Superior temporal gyrus (tissue), 1 donor: ENCODE measurements around the gene HOATZ.

ENCODE experiments used
- DNase-seq: peaks from one replicate; pipeline ENCODE4 v3.0.0-alpha.2; 2016; ENCODE audit errors: extremely low spot score

HOATZ gene

DNA sequence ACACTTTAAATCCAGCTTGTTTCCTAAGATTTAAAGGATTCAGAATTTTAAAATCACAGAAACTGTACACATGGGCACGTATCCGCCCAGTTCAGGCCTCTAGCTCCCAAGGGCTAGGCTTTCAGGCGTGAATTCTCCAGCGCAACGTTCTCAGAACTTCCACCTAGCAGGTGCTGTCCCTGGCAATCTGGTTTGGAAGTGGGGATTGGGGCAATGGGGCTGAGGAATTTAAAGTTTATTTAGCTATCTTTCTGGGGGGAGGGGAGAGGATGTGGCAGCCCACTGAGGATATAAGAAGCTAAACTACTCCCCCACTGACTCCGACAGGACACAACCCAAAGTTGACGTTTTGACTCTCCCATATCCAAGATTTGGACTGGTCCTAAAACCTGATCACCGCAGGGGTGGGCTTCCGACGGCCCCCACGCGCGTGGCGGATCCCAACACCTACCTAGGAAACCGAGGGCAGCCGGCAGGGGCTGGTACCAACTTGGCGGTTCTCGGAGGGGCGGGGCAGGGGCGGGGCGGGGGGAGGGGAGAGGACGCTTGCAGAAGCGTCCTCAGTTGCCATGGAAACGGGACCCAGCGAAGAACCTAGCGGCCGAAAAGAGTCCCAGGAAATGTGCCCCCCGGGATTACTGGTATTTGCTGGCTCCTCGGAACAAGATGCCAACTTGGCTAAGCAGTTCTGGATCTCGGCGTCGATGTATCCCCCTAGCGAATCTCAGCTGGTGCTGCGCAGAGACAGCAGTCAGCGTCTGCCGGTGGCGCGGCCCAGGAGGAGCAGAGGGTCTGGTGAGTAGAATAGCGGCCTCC is at the start of gene HOATZ:
HOATZ (plus strand) TSS at position 563 of the 816 bp plus-strand sequence; CDS start at position 570, 7 bp downstream.
- DNase-seq: peak; percentile 31

- no peak for DNase-seq
Observed at GRCh38 chr11:111465400-111465799, 49.2 kb upstream of the HOATZ start.

GRCh38 chr11:111466615-111467014 is 48.0 kb upstream of the HOATZ start:
- DNase-seq: no peak

- no peak for DNase-seq
Observed at GRCh38 chr11:111469200-111469599, 45.4 kb upstream of the HOATZ start.

GRCh38 chr11:111472228-111472627 is 42.4 kb upstream of the HOATZ start:
- no peak for DNase-seq

DNA sequence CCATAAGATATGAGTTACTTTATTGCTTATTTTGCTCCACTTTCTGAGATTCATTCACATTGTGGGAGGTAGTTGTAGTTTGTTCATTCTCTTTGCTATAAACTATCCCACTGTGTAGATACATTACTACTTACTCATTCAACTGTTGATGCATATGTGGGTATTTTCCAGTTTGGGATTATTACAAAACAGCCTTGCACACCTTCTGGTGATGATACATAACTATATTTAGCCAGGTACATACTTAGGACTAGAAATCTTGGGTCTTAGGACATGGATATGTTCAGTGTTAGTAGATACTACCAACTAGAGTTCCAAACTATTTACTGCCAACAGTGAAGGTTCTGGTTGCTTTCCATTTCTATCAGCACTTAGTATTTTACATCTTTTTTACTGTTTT is 40.1 kb upstream of the HOATZ start:
- no peak for DNase-seq

DNA sequence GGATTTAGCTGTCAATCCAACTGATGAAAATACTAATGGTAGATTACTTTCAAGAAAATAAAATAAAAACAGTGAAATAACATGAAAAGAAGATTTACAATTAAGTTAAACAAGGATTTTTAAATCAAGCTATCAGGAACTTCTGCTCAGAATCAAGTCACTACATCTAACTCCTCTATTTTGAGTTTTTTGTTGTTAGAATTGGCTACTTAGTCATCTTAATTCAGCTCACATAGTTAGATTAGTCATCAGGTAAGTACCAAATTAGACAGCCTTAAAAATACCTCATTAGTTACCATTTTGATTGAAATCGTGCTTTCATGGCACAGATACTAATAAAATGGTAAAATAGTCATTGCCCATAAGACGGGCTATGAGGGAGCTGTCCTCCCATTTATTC is 38.2 kb upstream of the HOATZ start:
- no peak for DNase-seq

- no peak for DNase-seq
Observed at GRCh38 chr11:111476956-111477355, 37.6 kb upstream of the HOATZ start.

- no peak for DNase-seq
Observed at GRCh38 chr11:111477898-111478297, 36.7 kb upstream of the HOATZ start.

DNA sequence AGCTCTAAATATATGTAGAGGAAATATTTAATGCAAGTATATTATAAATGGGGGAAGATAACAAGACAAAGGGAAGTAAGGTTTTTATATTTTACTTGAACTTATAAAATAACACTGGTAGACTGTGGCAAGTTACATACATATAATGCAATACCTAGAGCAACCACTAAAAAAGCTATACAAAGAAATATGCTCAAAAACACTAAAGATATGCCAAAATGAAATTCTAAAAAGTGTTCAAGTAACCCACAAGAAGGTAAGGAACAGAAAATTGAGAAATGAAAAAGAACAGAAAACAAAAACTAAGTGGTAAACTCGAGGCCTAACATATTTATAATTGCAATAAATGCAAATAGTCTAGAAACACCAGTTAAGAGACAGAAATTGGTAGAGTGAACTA is 34.9 kb upstream of the HOATZ start:
- no peak for DNase-seq

DNA sequence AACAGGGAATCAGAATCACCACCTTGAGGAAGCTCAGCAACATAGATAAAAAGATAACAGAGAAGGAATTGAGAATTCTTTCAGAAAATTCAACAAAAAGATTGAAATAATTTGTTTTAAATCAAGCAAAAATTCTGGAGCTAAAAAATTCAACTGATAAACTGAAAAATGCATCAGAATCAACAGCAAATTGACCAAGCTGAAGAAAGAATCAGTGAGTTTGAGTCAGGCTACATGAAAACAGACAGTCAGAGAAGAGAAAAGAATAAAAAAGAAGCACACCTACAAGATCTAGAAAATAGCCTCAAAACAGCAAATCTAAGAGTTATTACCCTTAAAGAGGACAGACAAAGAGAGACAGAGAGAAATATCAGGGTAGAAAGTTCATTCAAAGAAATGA is 31.1 kb upstream of the HOATZ start:
- no peak for DNase-seq

DNA sequence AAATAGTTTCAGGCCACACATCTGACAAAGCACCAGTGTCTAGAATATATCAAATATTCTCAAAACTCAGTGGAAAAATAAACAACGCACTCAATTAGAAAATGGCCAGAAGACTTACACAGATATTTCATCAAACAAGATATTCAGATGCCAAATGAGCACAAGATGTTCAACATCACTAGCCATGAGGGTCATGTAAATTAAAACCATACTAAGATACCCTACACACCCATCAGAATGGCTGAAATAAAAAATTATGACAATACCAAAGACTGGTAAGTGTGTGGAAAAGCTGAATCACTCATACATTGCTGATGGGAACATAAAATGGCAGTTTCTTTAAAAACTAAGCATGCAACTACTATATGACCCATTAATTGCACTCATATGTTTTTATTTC is 24.1 kb upstream of the HOATZ start:
- DNase-seq: no peak

DNA sequence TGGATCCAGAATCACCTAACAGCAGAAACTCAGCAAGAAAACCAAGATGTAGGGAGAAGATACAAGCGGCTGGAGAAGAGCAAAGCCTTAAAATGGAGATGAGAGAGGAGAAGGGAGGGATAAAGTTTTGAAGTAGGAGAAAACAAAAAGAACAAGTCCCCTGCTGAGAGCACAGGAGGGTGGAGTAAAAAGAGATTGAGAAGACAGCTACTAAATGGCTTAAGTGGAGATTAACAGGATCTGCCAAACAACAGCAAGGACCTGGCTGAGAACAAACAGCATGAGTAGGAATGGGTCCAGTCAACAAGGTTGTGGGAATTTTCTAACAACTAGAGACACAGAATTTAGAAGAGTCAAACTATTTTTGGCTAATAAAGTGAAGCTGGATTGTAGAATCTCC is 20.5 kb upstream of the HOATZ start:
- DNase-seq: no peak

GRCh38 chr11:111499483-111499882 is 15.1 kb upstream of the HOATZ start:
- no peak for DNase-seq

DNA sequence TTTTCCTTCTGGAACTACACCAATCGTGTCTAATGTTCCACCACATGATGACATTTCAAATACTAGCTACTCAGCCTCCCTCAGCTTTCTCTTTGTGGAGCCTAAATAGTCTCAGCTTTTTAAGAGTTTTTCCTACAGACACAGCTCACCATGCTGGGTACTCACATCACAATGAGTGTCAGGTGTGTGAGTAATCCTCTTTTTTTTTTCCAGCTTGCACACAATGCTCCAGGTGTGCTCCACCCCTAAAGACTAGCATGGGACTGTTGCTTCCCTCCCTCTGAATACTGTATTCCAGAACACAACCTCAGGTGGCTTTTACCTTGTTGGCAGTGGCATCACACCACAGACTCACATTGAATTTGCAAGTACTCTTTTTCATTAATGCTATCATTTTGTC is 14.1 kb upstream of the HOATZ start:
- DNase-seq: no peak

DNA sequence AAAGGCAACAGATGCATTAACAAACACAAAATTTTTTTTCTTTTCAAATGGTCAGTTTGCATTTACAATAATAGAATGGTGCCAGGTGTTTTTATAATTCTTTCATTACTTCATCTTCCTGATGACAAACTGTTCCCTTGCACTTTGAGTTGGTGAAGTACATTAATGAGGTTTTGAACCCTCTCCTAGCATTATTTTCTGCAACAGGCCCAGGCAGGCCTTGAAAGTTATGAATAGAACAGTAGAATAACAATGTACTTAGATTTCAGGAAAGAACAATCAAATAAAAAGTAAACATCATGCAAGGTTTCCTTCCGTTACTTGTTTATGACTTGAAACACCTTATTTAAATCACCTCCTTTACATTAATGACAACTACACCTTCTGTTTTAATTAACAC is 12.0 kb upstream of the HOATZ start:
- DNase-seq: no peak

GRCh38 chr11:111510311-111510710 is 4.3 kb upstream of the HOATZ start:
- DNase-seq: no peak

DNA sequence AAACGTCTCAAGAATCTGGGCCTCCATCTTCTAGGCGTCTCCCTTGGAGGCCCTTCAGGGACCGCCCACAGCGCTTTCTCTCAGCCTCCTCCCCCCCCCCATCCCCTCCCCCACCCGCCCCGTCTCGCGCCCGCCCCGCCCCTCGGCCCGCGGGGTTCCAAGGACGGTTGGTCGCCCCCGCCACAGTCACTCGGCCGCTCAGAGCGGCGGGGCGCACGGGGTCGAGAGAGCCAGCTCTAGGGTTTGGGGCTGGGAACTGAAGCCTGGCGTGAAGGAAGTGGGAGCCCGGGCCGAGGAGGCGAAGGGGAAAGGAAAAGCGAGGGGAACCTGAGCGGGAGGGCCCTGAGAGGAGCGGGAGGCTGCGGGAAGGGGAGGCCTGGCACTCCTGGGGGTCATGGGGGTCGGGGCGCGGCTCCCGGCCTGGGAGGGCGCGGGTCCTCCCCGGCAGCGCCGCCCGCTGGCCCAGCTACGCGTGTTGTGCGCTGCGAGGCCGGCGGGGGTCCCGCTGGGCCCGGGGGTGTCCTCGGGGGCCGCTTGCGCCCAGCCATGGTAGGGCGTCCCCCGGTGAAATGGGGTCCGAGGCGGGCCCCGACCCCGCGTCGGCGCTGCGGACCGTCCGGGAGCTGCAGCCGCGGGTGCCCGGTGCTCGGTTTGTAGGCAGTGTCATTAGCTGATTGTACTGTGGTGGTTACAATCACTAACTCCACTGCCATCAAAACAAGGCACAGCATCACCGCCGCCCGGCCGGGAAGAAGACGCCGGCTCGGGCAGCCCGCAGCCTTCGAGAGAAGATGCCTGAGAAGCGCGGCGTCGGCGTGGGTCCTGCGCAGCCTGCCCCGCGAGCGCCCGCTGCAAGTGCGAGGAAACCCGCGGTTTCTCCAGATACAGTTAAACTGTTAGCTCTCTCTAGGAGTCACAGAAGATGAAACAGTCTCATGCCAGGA is 2.0 kb upstream of the HOATZ start, which contains the start of gene BTG4:
BTG4 (minus strand) TSS at position 91 of the 944 bp plus-strand sequence. CDS start 13,610 bp downstream, outside the sequence.
- DNase-seq: no peak

DNA sequence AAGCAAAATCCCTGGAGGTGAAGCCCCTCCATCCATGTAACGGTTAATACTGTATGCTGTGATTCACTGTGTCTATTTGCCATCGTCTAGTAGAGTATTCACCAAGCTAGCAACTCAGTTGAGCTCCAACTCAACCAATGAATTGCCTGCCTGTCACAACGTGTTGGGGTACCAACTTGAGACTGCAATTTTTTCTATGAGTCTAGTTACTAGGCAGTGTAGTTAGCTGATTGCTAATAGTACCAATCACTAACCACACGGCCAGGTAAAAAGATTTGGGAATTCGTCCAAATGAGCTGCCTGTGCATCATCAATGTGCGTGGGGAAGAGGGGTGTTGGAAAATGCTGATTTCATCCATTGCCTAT is 1.4 kb upstream of the HOATZ start:
- DNase-seq: no peak

DNA sequence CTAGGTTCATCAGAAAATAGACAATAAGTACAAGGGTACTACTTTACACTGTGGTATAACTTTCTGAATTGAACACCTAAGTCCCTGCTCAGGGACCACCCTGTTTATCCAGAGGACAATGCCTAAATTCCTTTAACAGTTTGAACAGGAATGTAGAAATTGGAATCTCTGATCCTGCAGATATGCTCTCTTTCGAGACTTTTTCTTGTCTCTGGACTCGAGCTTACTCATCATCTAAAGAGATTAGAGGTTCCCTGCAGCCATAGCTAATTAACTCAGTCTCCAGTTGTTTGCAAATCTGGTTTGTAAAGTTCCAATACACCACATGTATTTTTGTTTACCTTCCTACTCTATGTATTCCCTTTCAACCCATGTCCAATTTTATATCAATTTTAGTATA is 1.0 kb downstream of the HOATZ start:
- DNase-seq: no peak

GRCh38 chr11:111518668-111519067 is 4.1 kb downstream of the HOATZ start:
- DNase-seq: no peak

DNA sequence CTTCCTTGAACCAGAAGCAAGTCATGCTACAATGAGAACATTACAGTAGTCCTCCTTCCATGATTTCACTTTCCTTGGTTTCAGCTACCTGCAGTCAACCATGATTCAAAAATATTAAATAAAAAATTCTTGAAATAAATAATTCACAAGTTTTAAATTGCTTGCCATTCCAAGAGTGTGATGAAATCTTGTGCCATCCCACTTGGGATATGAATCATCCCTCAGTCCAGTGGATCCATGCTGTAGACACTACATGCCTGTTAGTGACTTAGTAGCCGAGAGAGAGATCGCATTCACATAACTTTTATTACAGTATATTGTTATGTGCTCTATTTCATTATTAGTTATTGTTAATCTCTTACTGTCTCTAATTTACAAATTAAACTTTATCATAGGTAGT is 6.0 kb downstream of the HOATZ start:
- DNase-seq: no peak

- no peak for DNase-seq
Observed at GRCh38 chr11:111521135-111521534, 6.6 kb downstream of the HOATZ start.
